ENCODE data around the gene SYNGR2.

The SYNGR2 gene, protein sequence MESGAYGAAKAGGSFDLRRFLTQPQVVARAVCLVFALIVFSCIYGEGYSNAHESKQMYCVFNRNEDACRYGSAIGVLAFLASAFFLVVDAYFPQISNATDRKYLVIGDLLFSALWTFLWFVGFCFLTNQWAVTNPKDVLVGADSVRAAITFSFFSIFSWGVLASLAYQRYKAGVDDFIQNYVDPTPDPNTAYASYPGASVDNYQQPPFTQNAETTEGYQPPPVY

GRCh38 chr17:78168242-78168902 is at the start of gene SYNGR2:
TSS of gene SYNGR2 (plus strand) at chr17:78168581. CDS start at chr17:78168617, 36 bp downstream.
- H3K9ac ChIP-seq (ENCODE audit: low read depth, low read length): peak within 1 kb of the TSS; percentile 37; the same call in 1 of the 2 replicates
- no peaks in the 10 kb centered on the region for H3K9me3 ChIP-seq (ENCODE audit: insufficient read depth, low read depth, low read length)
- H3K27ac ChIP-seq (ENCODE audit: low read length): no peak within 1 kb of the TSS
- H3K4me3 ChIP-seq (ENCODE audit: low read length): peak within 1 kb of the TSS; percentile 69
- H3K4me1 ChIP-seq (ENCODE audit: insufficient read depth, low read length): peaks cover 11% of the 10 kb centered on the region
- peaks cover 5% of the 10 kb centered on the region; the same call in 1 of the 2 replicates for H3K36me3 ChIP-seq (ENCODE audit: insufficient read depth, low read depth, low read length)
- no peaks in the 10 kb centered on the region for H3K27me3 ChIP-seq (ENCODE audit: insufficient read depth, low read length)

DNA sequence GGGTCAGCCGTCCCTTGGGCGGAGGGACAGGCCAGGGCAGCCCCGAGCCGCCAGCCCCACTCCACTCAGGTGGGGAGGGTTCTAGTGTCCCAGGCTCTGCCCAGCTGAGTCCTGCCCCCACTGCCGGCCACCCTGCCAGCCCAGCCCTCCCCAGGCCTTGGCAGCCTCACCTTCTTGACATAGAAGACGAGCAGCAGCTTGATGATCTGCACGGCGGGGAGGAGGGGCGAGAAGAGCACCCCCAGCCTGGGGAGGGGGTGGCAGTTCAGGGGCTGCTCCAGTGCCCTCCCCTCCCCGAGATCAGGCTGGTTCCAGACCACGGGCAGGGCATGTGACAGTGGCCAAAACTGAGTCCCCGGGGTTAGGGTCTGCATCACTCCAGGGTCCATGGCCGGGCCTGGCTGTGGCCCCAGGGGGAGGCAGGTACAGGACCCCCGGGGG is 49.6 kb upstream of the SYNGR2 start:
- H3K4me3 ChIP-seq (ENCODE audit: low read length): no peak overlapping the region
- no peak overlapping the region for H3K9ac ChIP-seq (ENCODE audit: low read depth, low read length)
- H3K36me3 ChIP-seq (ENCODE audit: insufficient read depth, low read depth, low read length): peaks cover 21% of the 10 kb centered on the region; the same call in 1 of the 2 replicates
- no peak overlapping the region for H3K27ac ChIP-seq (ENCODE audit: low read length)
- no peaks in the 10 kb centered on the region for H3K9me3 ChIP-seq (ENCODE audit: insufficient read depth, low read depth, low read length)
- no peaks in the 10 kb centered on the region for H3K27me3 ChIP-seq (ENCODE audit: insufficient read depth, low read length)
- no peaks in the 10 kb centered on the region for H3K4me1 ChIP-seq (ENCODE audit: insufficient read depth, low read length)

DNA sequence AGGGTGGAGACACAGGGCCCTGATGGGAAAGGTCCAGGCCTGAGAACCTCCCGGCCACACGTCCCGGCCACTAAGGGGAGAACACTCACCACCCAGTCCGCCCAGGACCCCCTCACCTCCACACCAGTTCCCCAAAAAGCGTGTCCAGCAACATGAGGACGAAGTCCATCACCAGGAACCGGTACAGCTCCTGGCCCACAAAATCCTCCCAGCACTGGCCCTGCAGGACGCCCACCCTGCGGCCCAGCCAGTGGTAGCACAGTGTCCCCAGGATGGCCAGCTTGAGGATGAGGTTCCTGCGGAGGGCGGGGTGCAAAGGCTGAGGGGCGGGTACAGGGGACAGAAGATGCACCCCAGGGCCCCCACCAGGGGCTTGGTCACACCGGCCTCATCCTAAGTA is 47.8 kb upstream of the SYNGR2 start:
- H3K27me3 ChIP-seq (ENCODE audit: insufficient read depth, low read length): no peaks in the 10 kb centered on the region
- H3K27ac ChIP-seq (ENCODE audit: low read length): no peak overlapping the region
- H3K4me3 ChIP-seq (ENCODE audit: low read length): no peak overlapping the region
- H3K9me3 ChIP-seq (ENCODE audit: insufficient read depth, low read depth, low read length): no peaks in the 10 kb centered on the region
- H3K9ac ChIP-seq (ENCODE audit: low read depth, low read length): no peak overlapping the region
- peaks cover 21% of the 10 kb centered on the region for H3K36me3 ChIP-seq (ENCODE audit: insufficient read depth, low read depth, low read length)
- H3K4me1 ChIP-seq (ENCODE audit: insufficient read depth, low read length): no peaks in the 10 kb centered on the region

- Histone ChIP-seq H3K9ac (ENCODE audit: low read depth, low read length) (no peak overlapping the region), H3K27me3 (ENCODE audit: insufficient read depth, low read length) (no peaks in the 10 kb centered on the region), H3K9me3 (ENCODE audit: insufficient read depth, low read depth, low read length) (no peaks in the 10 kb centered on the region), H3K4me3 (ENCODE audit: low read length) (no peak overlapping the region), H3K36me3 (ENCODE audit: insufficient read depth, low read depth, low read length) (peaks cover 21% of the 10 kb centered on the region), H3K27ac (ENCODE audit: low read length) (no peak overlapping the region), H3K4me1 (ENCODE audit: insufficient read depth, low read length) (no peaks in the 10 kb centered on the region)
Measured at GRCh38 chr17:78120971-78121800, 47.2 kb upstream of the SYNGR2 start.

- H3K4me1 ChIP-seq (ENCODE audit: insufficient read depth, low read length): 0 out of 2 replicates have a peak, but pooled peaks cover under 1% of the 10 kb centered on the region
- H3K9ac ChIP-seq (ENCODE audit: low read depth, low read length): no peak overlapping the region
- H3K36me3 ChIP-seq (ENCODE audit: insufficient read depth, low read depth, low read length): peaks cover 21% of the 10 kb centered on the region
- H3K9me3 ChIP-seq (ENCODE audit: insufficient read depth, low read depth, low read length): no peaks in the 10 kb centered on the region
- H3K27ac ChIP-seq (ENCODE audit: low read length): no peak overlapping the region
- no peak overlapping the region for H3K4me3 ChIP-seq (ENCODE audit: low read length)
- no peaks in the 10 kb centered on the region for H3K27me3 ChIP-seq (ENCODE audit: insufficient read depth, low read length)
Measured at GRCh38 chr17:78121801-78122215, 46.6 kb upstream of the SYNGR2 start.

- no peaks in the 10 kb centered on the region for H3K9me3 ChIP-seq (ENCODE audit: insufficient read depth, low read depth, low read length)
- peaks cover 21% of the 10 kb centered on the region for H3K36me3 ChIP-seq (ENCODE audit: insufficient read depth, low read depth, low read length)
- no peak overlapping the region for H3K9ac ChIP-seq (ENCODE audit: low read depth, low read length)
- no peaks in the 10 kb centered on the region; the same call in 1 of the 2 replicates for H3K27me3 ChIP-seq (ENCODE audit: insufficient read depth, low read length)
- H3K4me3 ChIP-seq (ENCODE audit: low read length): no peak overlapping the region
- no peak overlapping the region for H3K27ac ChIP-seq (ENCODE audit: low read length)
- 0 out of 2 replicates have a peak, but pooled peaks cover 4% of the 10 kb centered on the region for H3K4me1 ChIP-seq (ENCODE audit: insufficient read depth, low read length)
Measured at GRCh38 chr17:78122216-78122930, 46.0 kb upstream of the SYNGR2 start.

DNA sequence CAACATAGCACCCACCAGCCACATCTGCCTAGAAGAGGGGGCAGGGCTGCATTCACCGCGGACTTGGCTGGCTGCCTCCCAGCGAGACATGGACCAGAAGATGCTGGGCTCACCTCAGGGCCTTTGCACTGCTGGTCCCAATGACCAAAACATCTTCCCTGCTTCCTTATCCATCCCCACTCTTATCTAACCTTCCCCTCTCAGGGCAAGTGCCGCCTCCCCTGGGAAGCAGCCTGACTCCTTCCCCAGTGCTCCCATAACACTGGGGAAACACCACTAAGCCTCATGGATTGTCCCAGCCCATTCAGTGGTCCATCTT is 45.5 kb upstream of the SYNGR2 start:
- H3K27ac ChIP-seq (ENCODE audit: low read length): no peak overlapping the region
- no peaks in the 10 kb centered on the region for H3K9me3 ChIP-seq (ENCODE audit: insufficient read depth, low read depth, low read length)
- no peak overlapping the region for H3K9ac ChIP-seq (ENCODE audit: low read depth, low read length)
- peaks cover 21% of the 10 kb centered on the region for H3K36me3 ChIP-seq (ENCODE audit: insufficient read depth, low read depth, low read length)
- no peaks in the 10 kb centered on the region; the same call in 1 of the 2 replicates for H3K27me3 ChIP-seq (ENCODE audit: insufficient read depth, low read length)
- no peak overlapping the region for H3K4me3 ChIP-seq (ENCODE audit: low read length)
- 0 out of 2 replicates have a peak, but pooled peaks cover 4% of the 10 kb centered on the region for H3K4me1 ChIP-seq (ENCODE audit: insufficient read depth, low read length)

DNA sequence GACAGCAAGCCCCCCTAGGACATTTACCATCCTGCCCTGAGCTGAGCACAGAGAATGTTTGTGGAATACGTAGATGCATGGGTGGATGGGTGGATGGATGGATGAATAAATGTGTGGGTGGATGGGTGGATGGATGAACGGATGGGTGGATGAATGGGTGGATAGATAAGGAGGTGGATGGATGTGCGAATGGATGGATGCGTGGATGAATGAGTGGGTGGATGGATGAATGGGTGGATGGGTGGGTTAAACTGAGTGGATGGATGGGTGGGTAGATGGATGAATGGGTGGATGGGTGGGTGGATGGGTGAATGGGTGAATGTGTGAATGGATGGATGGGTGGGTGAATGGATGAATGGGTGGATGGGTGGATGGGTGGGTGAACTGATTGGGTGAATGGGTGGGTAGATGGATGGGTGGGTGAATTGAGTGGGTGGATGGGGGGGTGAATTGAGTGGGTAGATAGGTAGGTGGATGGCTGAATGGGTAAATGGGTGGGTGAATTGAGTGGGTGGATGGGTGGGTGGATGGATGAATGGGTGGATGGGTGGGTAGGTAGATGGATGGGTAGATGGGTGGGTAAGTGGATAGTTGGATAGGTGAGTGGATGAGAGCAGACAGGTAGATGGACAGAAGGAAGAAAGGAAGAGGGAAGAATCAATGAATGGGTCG is 45.0 kb upstream of the SYNGR2 start:
- Histone ChIP-seq H3K9me3 (ENCODE audit: insufficient read depth, low read depth, low read length) (no peaks in the 10 kb centered on the region), H3K4me3 (ENCODE audit: low read length) (no peak overlapping the region), H3K27me3 (ENCODE audit: insufficient read depth, low read length) (no peaks in the 10 kb centered on the region; the same call in 1 of the 2 replicates), H3K4me1 (ENCODE audit: insufficient read depth, low read length) (0 out of 2 replicates have a peak, but pooled peaks cover 4% of the 10 kb centered on the region), H3K36me3 (ENCODE audit: insufficient read depth, low read depth, low read length) (peaks cover 21% of the 10 kb centered on the region), H3K9ac (ENCODE audit: low read depth, low read length) (no peak overlapping the region), H3K27ac (ENCODE audit: low read length) (no peak overlapping the region)

DNA sequence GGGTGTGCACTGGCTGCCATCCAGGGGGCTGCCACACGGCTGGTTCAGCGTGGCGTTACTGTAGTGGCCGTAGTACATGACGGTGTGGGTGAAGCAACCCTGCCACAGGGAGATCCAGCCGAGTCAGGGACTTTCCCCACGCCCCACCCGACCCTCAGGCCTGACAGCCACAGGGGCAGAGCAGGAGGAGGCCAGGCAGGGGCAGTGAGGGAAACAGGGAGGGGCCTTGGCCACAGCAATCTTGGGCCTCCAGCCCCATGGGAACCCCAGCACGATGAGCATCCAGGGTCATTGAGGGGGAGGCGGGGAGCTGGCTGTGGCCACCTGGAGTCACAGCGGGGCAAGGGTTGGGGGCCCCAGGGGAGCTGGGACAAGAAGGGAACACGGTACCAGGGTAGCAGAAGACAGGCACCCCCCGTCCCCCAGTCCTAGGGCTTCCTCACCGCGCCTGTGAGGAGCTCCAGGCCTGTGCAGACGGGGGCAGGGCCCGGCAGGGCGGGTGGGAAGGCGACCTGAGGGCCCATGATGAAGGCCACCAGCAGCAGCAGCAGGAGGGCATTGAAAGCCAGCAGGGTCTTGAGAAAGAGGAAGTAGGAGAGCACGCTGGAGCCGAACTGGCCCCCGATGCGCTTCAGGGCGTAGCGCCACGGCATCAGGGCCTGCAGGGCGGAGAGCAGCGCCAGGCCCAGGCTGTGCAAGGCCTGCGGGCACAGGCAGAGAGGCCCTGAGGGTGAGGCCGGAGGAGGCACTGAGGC is 44.1 kb upstream of the SYNGR2 start:
- Histone ChIP-seq H3K9me3 (ENCODE audit: insufficient read depth, low read depth, low read length) (no peaks in the 10 kb centered on the region), H3K27ac (ENCODE audit: low read length) (no peak overlapping the region), H3K4me1 (ENCODE audit: insufficient read depth, low read length) (peaks cover 4% of the 10 kb centered on the region; the same call in 1 of the 2 replicates), H3K36me3 (ENCODE audit: insufficient read depth, low read depth, low read length) (peaks cover 21% of the 10 kb centered on the region), H3K4me3 (ENCODE audit: low read length) (no peak overlapping the region), H3K9ac (ENCODE audit: low read depth, low read length) (no peak overlapping the region), H3K27me3 (ENCODE audit: insufficient read depth, low read length) (no peaks in the 10 kb centered on the region; the same call in 1 of the 2 replicates)

- Histone ChIP-seq H3K36me3 (ENCODE audit: insufficient read depth, low read depth, low read length) (peaks cover 21% of the 10 kb centered on the region), H3K9me3 (ENCODE audit: insufficient read depth, low read depth, low read length) (no peaks in the 10 kb centered on the region), H3K27me3 (ENCODE audit: insufficient read depth, low read length) (peaks cover 2% of the 10 kb centered on the region; the same call in 1 of the 2 replicates), H3K4me1 (ENCODE audit: insufficient read depth, low read length) (peaks cover 4% of the 10 kb centered on the region; the same call in 1 of the 2 replicates), H3K4me3 (ENCODE audit: low read length) (no peak overlapping the region), H3K9ac (ENCODE audit: low read depth, low read length) (no peak overlapping the region), H3K27ac (ENCODE audit: low read length) (no peak overlapping the region)
Measured at GRCh38 chr17:78124836-78125137, 43.6 kb upstream of the SYNGR2 start.

All from iPS-20b (cell line).